Measurements from ENCODE around the gene SNCAIP. TPM values are rescaled to one million over a fixed set of nuclear protein-coding genes. Genes with fewer than 3 reads are reported as not detected.

SNCAIP gene
- total RNA-seq, 1 experiment from 2014 or later, result 1.2 TPM

GRCh38 chr5:122442938-122443337, 130.9 kb downstream of the SNCAIP start:
- Histone ChIP-seq H3K9me3 (no peaks in the 10 kb centered on the region), H3K4me3 (ENCODE audit: low read depth, low read length) (no peak overlapping the region), H3K27me3 (replicated peaks; ENCODE audit: control insufficient read depth, insufficient read depth, low read length) (no peaks in the 10 kb centered on the region), H3K36me3 (ENCODE audit: control insufficient read depth, insufficient read depth, low read length) (no peaks in the 10 kb centered on the region), H3K4me1 (no peaks in the 10 kb centered on the region)
- no peak overlapping the region for H3K27ac Mint-ChIP-seq (ENCODE audit: unreplicated experiment)
- no peaks in the 10 kb centered on the region for H3K9me3 Mint-ChIP-seq (ENCODE audit: unreplicated experiment)
- BruUV-seq (replicated peaks), result no TSS peak
- TF ChIP-seq CTCF (IDR thresholded peaks at IDR 0.05; ENCODE audit: insufficient read depth in 1 of 2, low read depth in 1 of 2, low read length in 1 of 2, severe bottlenecking in 1 of 2, unreplicated experiment in 1 of 2), result no peak
- intact Hi-C loops (cut with micrococcal nuclease; ENCODE audit: unreplicated experiment), result no loop called here
- ChIA-PET CTCF (no interaction called here), POLR2A (no interaction called here)
- DNase-seq, result no peak
- no peaks in the 10 kb centered on the region for H3K36me3 Mint-ChIP-seq (ENCODE audit: insufficient read depth, unreplicated experiment)
- H3K4me1 Mint-ChIP-seq (ENCODE audit: low read depth, unreplicated experiment), result no peaks in the 10 kb centered on the region
- no peak overlapping the region for H3K4me3 Mint-ChIP-seq (ENCODE audit: unreplicated experiment)
- H3K27me3 Mint-ChIP-seq (ENCODE audit: insufficient read depth, unreplicated experiment), result peaks cover 2% of the 10 kb centered on the region

GRCh38 chr5:122444411-122444810, 132.4 kb downstream of the SNCAIP start:
- Histone ChIP-seq H3K27me3 (replicated peaks; ENCODE audit: control insufficient read depth, insufficient read depth, low read length) (no peaks in the 10 kb centered on the region), H3K4me1 (no peaks in the 10 kb centered on the region), H3K36me3 (ENCODE audit: control insufficient read depth, insufficient read depth, low read length) (no peaks in the 10 kb centered on the region), H3K4me3 (ENCODE audit: low read depth, low read length) (no peak overlapping the region), H3K9me3 (no peaks in the 10 kb centered on the region)
- BruUV-seq (replicated peaks), result no TSS peak
- Mint-ChIP-seq H3K4me1 (ENCODE audit: low read depth, unreplicated experiment) (no peaks in the 10 kb centered on the region), H3K27ac (ENCODE audit: unreplicated experiment) (no peak overlapping the region), H3K27me3 (ENCODE audit: insufficient read depth, unreplicated experiment) (peaks cover 2% of the 10 kb centered on the region), H3K36me3 (ENCODE audit: insufficient read depth, unreplicated experiment) (no peaks in the 10 kb centered on the region), H3K9me3 (ENCODE audit: unreplicated experiment) (no peaks in the 10 kb centered on the region), H3K4me3 (ENCODE audit: unreplicated experiment) (no peak overlapping the region)
- intact Hi-C loops (cut with micrococcal nuclease; ENCODE audit: unreplicated experiment), result no loop called here
- ChIA-PET POLR2A (no interaction called here), CTCF (no interaction called here)
- DNase-seq, result no peak
- no peak for TF ChIP-seq CTCF (IDR thresholded peaks at IDR 0.05; ENCODE audit: insufficient read depth in 1 of 2, low read depth in 1 of 2, low read length in 1 of 2, severe bottlenecking in 1 of 2, unreplicated experiment in 1 of 2)

- H3K27me3 ChIP-seq (replicated peaks; ENCODE audit: control insufficient read depth, insufficient read depth, low read length), result no peaks in the 10 kb centered on the region
- Mint-ChIP-seq H3K4me3 (ENCODE audit: unreplicated experiment) (no peak overlapping the region), H3K36me3 (ENCODE audit: insufficient read depth, unreplicated experiment) (no peaks in the 10 kb centered on the region), H3K4me1 (ENCODE audit: low read depth, unreplicated experiment) (no peaks in the 10 kb centered on the region), H3K27me3 (ENCODE audit: insufficient read depth, unreplicated experiment) (peaks cover 2% of the 10 kb centered on the region), H3K27ac (ENCODE audit: unreplicated experiment) (no peak overlapping the region), H3K9me3 (ENCODE audit: unreplicated experiment) (no peaks in the 10 kb centered on the region)
- DNase-seq, result no peak
- POLR2A ChIA-PET, result no interaction called here
- CTCF ChIA-PET, result no interaction called here
- H3K36me3 ChIP-seq (ENCODE audit: control insufficient read depth, insufficient read depth, low read length), result no peaks in the 10 kb centered on the region
- H3K4me3 ChIP-seq (ENCODE audit: low read depth, low read length), result no peak overlapping the region
- intact Hi-C loops (cut with micrococcal nuclease; ENCODE audit: unreplicated experiment), result no loop called here
- H3K9me3 ChIP-seq, result no peaks in the 10 kb centered on the region
- no peaks in the 10 kb centered on the region for H3K4me1 ChIP-seq
- no peak for TF ChIP-seq CTCF (IDR thresholded peaks at IDR 0.05; ENCODE audit: insufficient read depth in 1 of 2, low read depth in 1 of 2, low read length in 1 of 2, severe bottlenecking in 1 of 2, unreplicated experiment in 1 of 2)
- BruUV-seq (replicated peaks), result no TSS peak
Measured at GRCh38 chr5:122445070-122445469, 133.0 kb downstream of the SNCAIP start.

Measured in Caco-2 (cell line).